Activated CD8-positive, alpha-beta T cell treated with anti-CD3 and anti-CD28 coated beads for 36 hours (primary cell): ENCODE measurements around the gene CXCL1. TPM values are rescaled to one million over a fixed set of nuclear protein-coding genes. Genes with fewer than 3 reads are reported as not detected.

Experiments used
- ATAC-seq: fragments of 200-7000 bp; cut with Tn5 transposase; one replicate; pipeline ENCODE4 v1.10.0; 2021; ENCODE audit warnings: mild to moderate bottlenecking, moderate library complexity
- CTCF ChIA-PET: fragments of 350-600 bp; sonication (Branson Sonifier 250); formaldehyde crosslinking; loops from one replicate; lab custom pipeline; 2021; ENCODE audit warnings: antibody characterized with exemption; lab: Charles Lee
- POLR2A ChIA-PET: fragments of 350-600 bp; sonication (Branson Sonifier 250); formaldehyde crosslinking; loops from one replicate; lab custom pipeline; 2021; ENCODE audit warnings: antibody characterized with exemption; lab: Charles Lee
- DNase-seq: peaks from one replicate; pipeline ENCODE4 v3.0.0-alpha.2; 2020
- H3K27ac Mint-ChIP-seq: one replicate; pipeline ENCODE4 v1.8.0; 2021; ENCODE audit warnings: mild to moderate bottlenecking, mixed read lengths
- H3K27me3 Mint-ChIP-seq: one replicate; pipeline ENCODE4 v1.8.0; 2021; ENCODE audit warnings: mixed read lengths
- H3K36me3 Mint-ChIP-seq: one replicate; pipeline ENCODE4 v1.8.0; 2021; ENCODE audit warnings: low read depth, mixed read lengths
- H3K4me1 Mint-ChIP-seq: one replicate; pipeline ENCODE4 v1.8.0; 2021; ENCODE audit warnings: low read depth, mixed read lengths
- H3K4me3 Mint-ChIP-seq: one replicate; pipeline ENCODE4 v1.8.0; 2021; ENCODE audit warnings: mild to moderate bottlenecking, moderate library complexity, mixed read lengths
- H3K9me3 Mint-ChIP-seq: one replicate; pipeline ENCODE4 v1.8.0; 2021; ENCODE audit warnings: mixed read lengths
- CTCF ChIP-seq: fragments of 200-600 bp; IDR thresholded peaks from one replicate; pipeline ENCODE4 v1.8.0; 2022; ENCODE audit warnings: antibody characterized with exemption, mild to moderate bottlenecking
- intact Hi-C: fragments of 100-400 bp; cut with micrococcal nuclease; formaldehyde crosslinking; loops from one replicate; pipeline ENCODE4 v1.10.0; 2022
- total RNA-seq, 2 experiments: library from RNA; stranded (reverse); gene quantifications; one replicate each; pipeline ENCODE4 v1.2.3, GENCODE V29; 2021

The CXCL1 gene
- total RNA-seq, 2 experiments from 2014 or later = not detected

GRCh38 chr4:73856518-73856917 is 12.7 kb upstream of the CXCL1 start:
- Mint-ChIP-seq H3K27me3 (peaks cover 4% of the 10 kb centered on the region), H3K36me3 (no peaks in the 10 kb centered on the region), H3K27ac (no peak overlapping the region), H3K4me1 (no peaks in the 10 kb centered on the region), H3K9me3 (no peaks in the 10 kb centered on the region), H3K4me3 (no peak overlapping the region)
- no peak for DNase-seq
- CTCF ChIA-PET = interaction anchor here (0.7 kb wide), 1 partner anchor 516 kb away, joined by 3 read pairs; no protein-coding TSS in a partner anchor
- intact Hi-C loops = no loop called here
- POLR2A ChIA-PET = no interaction called here
- no peak for TF ChIP-seq CTCF
- no peak for ATAC-seq

DNA sequence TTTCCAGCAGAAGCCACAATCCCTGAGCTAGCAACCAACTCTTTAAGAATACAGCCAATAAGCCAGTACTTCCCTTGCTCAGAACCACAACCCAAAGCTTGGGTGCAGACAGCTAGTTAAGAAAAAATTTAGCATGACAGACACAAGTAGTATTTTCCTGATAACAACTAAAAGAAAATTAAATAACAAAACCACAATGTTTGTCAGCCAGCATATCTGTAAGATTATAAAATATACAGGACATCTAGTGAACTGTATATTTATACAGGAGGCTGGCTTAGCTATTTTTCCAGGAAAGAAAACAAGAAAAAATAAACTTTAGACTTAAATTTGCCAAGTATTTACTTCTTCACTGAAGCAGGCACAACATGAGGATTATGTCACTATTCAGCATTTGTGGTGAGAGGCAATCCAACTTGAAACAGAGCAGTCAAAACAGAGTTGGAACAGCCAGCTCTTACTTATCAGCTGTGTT is 9.5 kb upstream of the CXCL1 start:
- no peak for ATAC-seq
- no peak overlapping the region for H3K27ac Mint-ChIP-seq
- H3K9me3 Mint-ChIP-seq = no peaks in the 10 kb centered on the region
- CTCF ChIA-PET = no interaction called here
- H3K27me3 Mint-ChIP-seq = peaks cover 1% of the 10 kb centered on the region
- intact Hi-C loops = no loop called here
- no peaks in the 10 kb centered on the region for H3K4me1 Mint-ChIP-seq
- H3K4me3 Mint-ChIP-seq = no peak overlapping the region
- no peak for DNase-seq
- POLR2A ChIA-PET = no interaction called here
- no peak for TF ChIP-seq CTCF
- no peaks in the 10 kb centered on the region for H3K36me3 Mint-ChIP-seq

DNA sequence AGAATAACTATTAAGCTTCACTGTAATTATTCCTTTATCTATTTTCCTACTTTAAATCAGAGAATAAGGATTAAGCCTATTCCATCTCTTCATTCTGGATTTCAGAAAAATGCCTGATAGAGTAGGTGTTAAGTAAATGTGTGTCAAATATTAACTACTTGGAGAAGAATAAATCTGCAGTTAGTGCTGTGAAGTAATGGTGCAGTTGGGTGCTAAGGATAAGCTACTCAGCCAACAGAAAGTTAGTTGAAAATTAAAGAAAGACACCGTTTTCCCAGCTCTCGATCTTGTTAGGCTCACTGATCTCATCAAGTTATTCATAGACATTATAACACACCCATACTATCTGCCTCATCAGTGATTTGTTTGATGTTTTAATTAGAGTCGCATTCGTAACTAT is 9.0 kb upstream of the CXCL1 start:
- intact Hi-C loops = no loop called here
- Mint-ChIP-seq H3K36me3 (no peaks in the 10 kb centered on the region), H3K9me3 (no peaks in the 10 kb centered on the region), H3K4me1 (no peaks in the 10 kb centered on the region), H3K27me3 (peaks cover 2% of the 10 kb centered on the region), H3K4me3 (no peak overlapping the region), H3K27ac (no peak overlapping the region)
- POLR2A ChIA-PET = no interaction called here
- ATAC-seq (no peak), DNase-seq (no peak)
- CTCF ChIA-PET = no interaction called here
- TF ChIP-seq CTCF = no peak

DNA sequence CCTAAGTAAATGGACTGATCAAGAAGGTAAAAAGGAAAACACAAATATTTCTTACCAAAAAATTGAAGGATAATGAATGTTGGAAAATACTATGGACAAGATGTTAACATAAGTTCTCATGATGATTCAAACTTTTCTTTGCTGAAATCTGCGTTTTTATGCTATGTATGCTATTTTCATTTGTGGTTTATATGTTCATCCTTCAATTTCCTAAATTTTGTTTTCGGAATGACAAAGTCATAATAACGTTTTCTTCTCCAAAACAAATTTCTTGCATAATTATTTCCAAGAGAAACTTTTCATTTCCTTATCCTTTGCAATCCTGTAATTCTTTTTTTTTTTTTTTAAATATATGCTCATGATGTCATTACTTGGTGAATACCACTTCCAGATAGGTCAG is 8.3 kb upstream of the CXCL1 start:
- no peaks in the 10 kb centered on the region for H3K36me3 Mint-ChIP-seq
- no peak for ATAC-seq
- H3K9me3 Mint-ChIP-seq = no peaks in the 10 kb centered on the region
- DNase-seq = no peak
- intact Hi-C loops = no loop called here
- POLR2A ChIA-PET = no interaction called here
- no peak overlapping the region for H3K4me3 Mint-ChIP-seq
- no peak for TF ChIP-seq CTCF
- peaks cover 2% of the 10 kb centered on the region for H3K27me3 Mint-ChIP-seq
- no peak overlapping the region for H3K27ac Mint-ChIP-seq
- CTCF ChIA-PET = no interaction called here
- H3K4me1 Mint-ChIP-seq = no peaks in the 10 kb centered on the region

- no peak overlapping the region for H3K4me3 Mint-ChIP-seq
- ChIA-PET POLR2A (interaction anchor here (0.7 kb wide), 1 partner anchor 11 kb away, joined by 3 read pairs; no protein-coding TSS in a partner anchor), CTCF (no interaction called here)
- H3K27me3 Mint-ChIP-seq = peaks cover 2% of the 10 kb centered on the region
- TF ChIP-seq CTCF = no peak
- ATAC-seq (no peak), DNase-seq (no peak)
- H3K4me1 Mint-ChIP-seq = no peaks in the 10 kb centered on the region
- no peak overlapping the region for H3K27ac Mint-ChIP-seq
- intact Hi-C loops = no loop called here
- no peaks in the 10 kb centered on the region for H3K9me3 Mint-ChIP-seq
- H3K36me3 Mint-ChIP-seq = no peaks in the 10 kb centered on the region
Measured at GRCh38 chr4:73862322-73862721, 6.9 kb upstream of the CXCL1 start.
